NB4 (cell line): ENCODE data around the gene TMEM238L.

Source experiments
- POLR2A ChIP-seq: IDR thresholded peaks from 2 replicates; pipeline ENCODE4 v1.6.1; 2011; ENCODE audit warnings: mild to moderate bottlenecking; ENCODE audit not compliant: insufficient read length; ENCODE audit errors: extremely low read depth
- TF ChIP-seq, protein P1 (sequence below): IDR thresholded peaks from 2 replicates; pipeline ENCODE4 v1.6.1; 2011; ENCODE audit warnings: low read depth, low read length
- TF ChIP-seq, protein P2 (sequence below): IDR thresholded peaks from one replicate; pipeline ENCODE4 v1.5.1; 2012; ENCODE audit warnings: low read depth, low read length

DNA sequence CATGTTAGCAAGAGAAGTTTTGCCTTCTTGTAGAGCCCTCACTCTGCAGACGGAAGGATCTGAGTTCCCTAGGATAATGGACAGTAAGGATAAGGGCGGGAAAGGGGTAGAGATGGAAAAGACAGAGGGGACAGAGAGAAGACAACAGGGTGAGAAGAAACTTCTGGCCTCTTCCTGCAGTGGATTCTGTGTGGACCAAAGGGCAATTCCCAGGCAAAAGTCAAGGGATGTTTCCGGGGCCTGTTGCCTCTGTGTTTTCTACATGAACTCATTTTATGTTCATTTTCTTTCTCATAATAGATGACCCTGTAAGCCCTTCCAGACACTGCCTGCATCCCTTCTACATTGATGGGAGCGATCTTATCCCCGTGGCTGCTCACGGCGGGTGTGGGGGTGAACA lies 647 bp upstream of the TMEM238L start:
- no peak for TF ChIP-seq POLR2A
- TF ChIP-seq, protein P1, sequence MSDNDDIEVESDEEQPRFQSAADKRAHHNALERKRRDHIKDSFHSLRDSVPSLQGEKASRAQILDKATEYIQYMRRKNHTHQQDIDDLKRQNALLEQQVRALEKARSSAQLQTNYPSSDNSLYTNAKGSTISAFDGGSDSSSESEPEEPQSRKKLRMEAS, result no peak
- TF ChIP-seq, protein P2, sequence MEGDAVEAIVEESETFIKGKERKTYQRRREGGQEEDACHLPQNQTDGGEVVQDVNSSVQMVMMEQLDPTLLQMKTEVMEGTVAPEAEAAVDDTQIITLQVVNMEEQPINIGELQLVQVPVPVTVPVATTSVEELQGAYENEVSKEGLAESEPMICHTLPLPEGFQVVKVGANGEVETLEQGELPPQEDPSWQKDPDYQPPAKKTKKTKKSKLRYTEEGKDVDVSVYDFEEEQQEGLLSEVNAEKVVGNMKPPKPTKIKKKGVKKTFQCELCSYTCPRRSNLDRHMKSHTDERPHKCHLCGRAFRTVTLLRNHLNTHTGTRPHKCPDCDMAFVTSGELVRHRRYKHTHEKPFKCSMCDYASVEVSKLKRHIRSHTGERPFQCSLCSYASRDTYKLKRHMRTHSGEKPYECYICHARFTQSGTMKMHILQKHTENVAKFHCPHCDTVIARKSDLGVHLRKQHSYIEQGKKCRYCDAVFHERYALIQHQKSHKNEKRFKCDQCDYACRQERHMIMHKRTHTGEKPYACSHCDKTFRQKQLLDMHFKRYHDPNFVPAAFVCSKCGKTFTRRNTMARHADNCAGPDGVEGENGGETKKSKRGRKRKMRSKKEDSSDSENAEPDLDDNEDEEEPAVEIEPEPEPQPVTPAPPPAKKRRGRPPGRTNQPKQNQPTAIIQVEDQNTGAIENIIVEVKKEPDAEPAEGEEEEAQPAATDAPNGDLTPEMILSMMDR, result no peak
